ENCODE data around the gene PTBP3.

The PTBP3 gene

GRCh38 chr9:112322701-112323377 lies 10.6 kb downstream of the PTBP3 start:
- H3K4me3 ChIP-seq (IDR thresholded peaks at IDR 0.05; ENCODE audit: insufficient read depth, low read depth, low read length), result no peak overlapping the region
- H3K4me2 ChIP-seq, result no peak overlapping the region; the same call in 1 of the 2 replicates
- H3K79me2 ChIP-seq (ENCODE audit: insufficient read depth, low read depth), result peaks cover 98% of the 10 kb centered on the region
- no peak overlapping the region for H3K9ac ChIP-seq
- no peaks in the 10 kb centered on the region for H3K27me3 ChIP-seq (ENCODE audit: insufficient read depth, low read depth)
- H2AFZ ChIP-seq (ENCODE audit: low read depth), result no peak overlapping the region
- no peak overlapping the region for H3K27ac ChIP-seq
- peaks cover 4% of the 10 kb centered on the region; the same call in 1 of the 2 replicates for H4K20me1 ChIP-seq (ENCODE audit: insufficient read depth)
- TF ChIP-seq, protein P1, sequence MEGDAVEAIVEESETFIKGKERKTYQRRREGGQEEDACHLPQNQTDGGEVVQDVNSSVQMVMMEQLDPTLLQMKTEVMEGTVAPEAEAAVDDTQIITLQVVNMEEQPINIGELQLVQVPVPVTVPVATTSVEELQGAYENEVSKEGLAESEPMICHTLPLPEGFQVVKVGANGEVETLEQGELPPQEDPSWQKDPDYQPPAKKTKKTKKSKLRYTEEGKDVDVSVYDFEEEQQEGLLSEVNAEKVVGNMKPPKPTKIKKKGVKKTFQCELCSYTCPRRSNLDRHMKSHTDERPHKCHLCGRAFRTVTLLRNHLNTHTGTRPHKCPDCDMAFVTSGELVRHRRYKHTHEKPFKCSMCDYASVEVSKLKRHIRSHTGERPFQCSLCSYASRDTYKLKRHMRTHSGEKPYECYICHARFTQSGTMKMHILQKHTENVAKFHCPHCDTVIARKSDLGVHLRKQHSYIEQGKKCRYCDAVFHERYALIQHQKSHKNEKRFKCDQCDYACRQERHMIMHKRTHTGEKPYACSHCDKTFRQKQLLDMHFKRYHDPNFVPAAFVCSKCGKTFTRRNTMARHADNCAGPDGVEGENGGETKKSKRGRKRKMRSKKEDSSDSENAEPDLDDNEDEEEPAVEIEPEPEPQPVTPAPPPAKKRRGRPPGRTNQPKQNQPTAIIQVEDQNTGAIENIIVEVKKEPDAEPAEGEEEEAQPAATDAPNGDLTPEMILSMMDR (conservative IDR thresholded peaks at IDR 0.05; ENCODE audit: low read depth, low read length), result no peak
- H3K4me1 ChIP-seq (ENCODE audit: low read depth, poor library complexity, severe bottlenecking), result peaks cover 62% of the 10 kb centered on the region
- H3K36me3 ChIP-seq (ENCODE audit: insufficient read depth), result no peaks in the 10 kb centered on the region

DNA sequence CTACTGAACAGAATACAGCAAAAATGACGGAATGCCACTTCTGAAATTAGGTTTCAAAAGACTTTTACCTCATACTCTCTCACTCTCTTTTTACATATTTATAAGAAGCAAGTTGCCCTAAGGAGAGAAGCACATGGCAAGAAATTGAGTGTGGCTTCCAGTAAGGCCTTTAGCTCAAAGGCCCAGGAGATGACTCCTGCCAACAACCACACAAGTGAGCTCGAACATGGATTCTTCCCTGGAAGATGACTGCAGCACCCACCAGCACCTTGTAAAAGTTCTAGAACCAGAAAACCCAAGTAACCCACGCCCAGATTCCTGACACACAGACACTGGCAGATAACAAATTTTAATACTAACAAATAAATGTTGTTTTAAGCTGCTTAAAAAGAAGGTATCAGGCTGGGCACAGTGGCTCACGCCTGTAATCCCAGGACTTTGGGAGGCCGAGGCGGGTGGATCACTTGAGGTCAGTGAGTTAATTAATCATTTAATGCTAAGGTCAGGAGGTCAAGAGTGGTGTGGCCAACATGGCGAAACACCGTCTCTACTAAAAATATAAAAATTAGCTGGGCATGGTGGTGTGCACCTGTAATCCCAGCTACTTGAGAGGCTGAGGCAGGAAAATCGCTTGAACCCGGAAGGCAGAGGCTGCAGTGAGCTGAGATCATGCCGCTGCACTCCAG lies 17.0 kb downstream of the PTBP3 start:
- no peak overlapping the region for H3K9ac ChIP-seq
- no peaks in the 10 kb centered on the region for H3K36me3 ChIP-seq (ENCODE audit: insufficient read depth)
- H3K27ac ChIP-seq, result no peak overlapping the region
- H3K4me1 ChIP-seq (ENCODE audit: low read depth, poor library complexity, severe bottlenecking), result peaks cover 16% of the 10 kb centered on the region
- no peak overlapping the region for H3K4me2 ChIP-seq
- no peaks in the 10 kb centered on the region; the same call in 1 of the 2 replicates for H4K20me1 ChIP-seq (ENCODE audit: insufficient read depth)
- H3K27me3 ChIP-seq (ENCODE audit: insufficient read depth, low read depth), result no peaks in the 10 kb centered on the region
- no peak overlapping the region for H2AFZ ChIP-seq (ENCODE audit: low read depth)
- peaks cover 93% of the 10 kb centered on the region for H3K79me2 ChIP-seq (ENCODE audit: insufficient read depth, low read depth)
- TF ChIP-seq, protein P1 (conservative IDR thresholded peaks at IDR 0.05; ENCODE audit: low read depth, low read length), result no peak
- H3K4me3 ChIP-seq (IDR thresholded peaks at IDR 0.05; ENCODE audit: insufficient read depth, low read depth, low read length), result no peak overlapping the region

- Histone ChIP-seq H3K4me3 (IDR thresholded peaks at IDR 0.05; ENCODE audit: insufficient read depth, low read depth, low read length) (no peak overlapping the region), H3K36me3 (ENCODE audit: insufficient read depth) (no peaks in the 10 kb centered on the region), H3K4me2 (no peak overlapping the region), H3K79me2 (ENCODE audit: insufficient read depth, low read depth) (peaks cover 93% of the 10 kb centered on the region), H4K20me1 (ENCODE audit: insufficient read depth) (no peaks in the 10 kb centered on the region; the same call in 1 of the 2 replicates), H3K9ac (no peak overlapping the region), H2AFZ (ENCODE audit: low read depth) (no peak overlapping the region), H3K27me3 (ENCODE audit: insufficient read depth, low read depth) (no peaks in the 10 kb centered on the region), H3K4me1 (ENCODE audit: low read depth, poor library complexity, severe bottlenecking) (peaks cover 16% of the 10 kb centered on the region), H3K27ac (no peak overlapping the region)
- TF ChIP-seq, protein P1 (conservative IDR thresholded peaks at IDR 0.05; ENCODE audit: low read depth, low read length), result no peak
Observed at GRCh38 chr9:112315331-112316257, 17.8 kb downstream of the PTBP3 start.

GRCh38 chr9:112312139-112312538 lies 21.3 kb downstream of the PTBP3 start:
- H3K36me3 ChIP-seq (ENCODE audit: insufficient read depth), result no peaks in the 10 kb centered on the region
- TF ChIP-seq, protein P1 (conservative IDR thresholded peaks at IDR 0.05; ENCODE audit: low read depth, low read length), result no peak
- no peak overlapping the region for H2AFZ ChIP-seq (ENCODE audit: low read depth)
- no peak overlapping the region for H3K4me2 ChIP-seq
- H3K27ac ChIP-seq, result no peak overlapping the region
- no peaks in the 10 kb centered on the region for H4K20me1 ChIP-seq (ENCODE audit: insufficient read depth)
- H3K79me2 ChIP-seq (ENCODE audit: insufficient read depth, low read depth), result peaks cover 75% of the 10 kb centered on the region
- H3K9ac ChIP-seq, result no peak overlapping the region
- H3K4me1 ChIP-seq (ENCODE audit: low read depth, poor library complexity, severe bottlenecking), result no peaks in the 10 kb centered on the region
- no peak overlapping the region for H3K4me3 ChIP-seq (IDR thresholded peaks at IDR 0.05; ENCODE audit: insufficient read depth, low read depth, low read length)
- no peaks in the 10 kb centered on the region for H3K27me3 ChIP-seq (ENCODE audit: insufficient read depth, low read depth)
